GM19324 (cell line): Measurements from ENCODE around the gene USP10.

Experiments
- ATAC-seq: cut with Tn5 transposase; IDR thresholded peaks from one replicate; pipeline ENCODE4 v1.9.1; 2021; ENCODE audit warnings: mild to moderate bottlenecking, moderate library complexity; ENCODE audit not compliant: unreplicated experiment, low FRiP score

The USP10 gene

DNA sequence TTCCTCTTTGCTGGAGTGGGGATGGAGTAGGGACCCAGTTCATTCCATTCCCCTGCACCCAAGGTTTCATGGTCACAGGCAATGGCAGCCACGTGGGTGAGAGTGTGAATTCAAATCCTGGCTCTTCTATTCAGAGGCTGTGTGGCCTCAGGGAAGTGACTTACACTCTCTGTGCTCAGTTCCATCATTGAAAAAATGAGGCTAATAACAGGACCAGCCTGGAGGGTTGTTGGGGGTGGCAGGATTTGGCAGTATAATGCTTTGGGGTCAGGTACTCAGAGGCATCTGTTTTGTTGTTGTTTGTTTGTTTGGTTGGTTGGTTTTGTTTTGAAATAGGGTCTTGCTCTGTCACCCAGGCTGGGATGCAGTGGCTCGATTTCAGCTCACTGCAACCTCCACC lies 117.8 kb downstream of the USP10 start:
- no peak for ATAC-seq

DNA sequence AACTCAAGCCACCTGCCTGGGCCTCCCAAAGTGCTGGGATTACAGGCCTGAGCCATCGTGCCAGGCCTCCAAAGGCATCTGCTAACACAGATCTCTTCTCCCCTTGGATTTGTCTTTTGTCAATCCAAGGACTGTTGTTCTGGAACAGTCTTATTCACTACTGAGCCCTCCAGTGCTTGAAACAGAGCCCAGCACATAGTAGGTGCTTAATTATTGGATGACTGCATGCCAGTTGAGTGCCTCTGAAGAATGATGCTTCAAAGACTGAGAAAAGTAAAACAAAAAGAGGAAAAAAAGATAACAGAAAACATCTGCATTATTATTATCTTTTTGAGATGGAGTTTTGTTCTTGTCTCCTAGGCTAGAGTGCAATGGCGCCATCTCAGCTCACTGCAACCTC lies 118.3 kb downstream of the USP10 start:
- no peak for ATAC-seq

DNA sequence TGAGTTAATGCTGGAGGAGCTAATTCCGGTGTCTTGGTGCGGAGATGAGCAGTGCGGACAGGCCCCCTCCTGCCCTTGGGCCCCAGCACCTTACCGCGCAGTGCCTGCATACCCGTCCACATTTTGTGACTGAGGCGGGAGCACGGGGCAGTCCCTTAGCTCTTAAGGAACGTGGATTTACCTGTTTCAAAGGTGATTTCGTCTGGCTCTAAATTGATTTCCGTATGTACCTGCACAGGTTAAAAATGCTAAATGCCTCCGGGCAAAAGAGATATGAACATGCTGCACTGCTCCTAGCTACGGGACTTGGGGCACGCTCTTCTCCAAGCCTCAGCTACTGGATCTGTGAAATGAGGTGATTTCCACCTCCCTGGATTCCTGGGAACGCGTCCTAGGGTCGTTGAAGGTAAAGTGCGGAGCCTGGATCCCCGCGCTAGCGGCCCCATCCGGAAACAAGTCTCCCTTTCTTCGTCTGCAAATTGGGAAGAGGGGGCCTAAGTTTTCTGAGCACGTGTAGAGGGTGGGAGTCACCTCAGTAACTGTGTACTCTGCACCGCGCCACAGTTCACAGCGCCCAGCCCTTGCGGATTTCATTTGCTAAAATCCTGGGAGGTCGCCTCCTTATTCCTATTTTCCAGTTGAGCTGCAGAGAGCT lies 119.3 kb downstream of the USP10 start:
- no peak for ATAC-seq

DNA sequence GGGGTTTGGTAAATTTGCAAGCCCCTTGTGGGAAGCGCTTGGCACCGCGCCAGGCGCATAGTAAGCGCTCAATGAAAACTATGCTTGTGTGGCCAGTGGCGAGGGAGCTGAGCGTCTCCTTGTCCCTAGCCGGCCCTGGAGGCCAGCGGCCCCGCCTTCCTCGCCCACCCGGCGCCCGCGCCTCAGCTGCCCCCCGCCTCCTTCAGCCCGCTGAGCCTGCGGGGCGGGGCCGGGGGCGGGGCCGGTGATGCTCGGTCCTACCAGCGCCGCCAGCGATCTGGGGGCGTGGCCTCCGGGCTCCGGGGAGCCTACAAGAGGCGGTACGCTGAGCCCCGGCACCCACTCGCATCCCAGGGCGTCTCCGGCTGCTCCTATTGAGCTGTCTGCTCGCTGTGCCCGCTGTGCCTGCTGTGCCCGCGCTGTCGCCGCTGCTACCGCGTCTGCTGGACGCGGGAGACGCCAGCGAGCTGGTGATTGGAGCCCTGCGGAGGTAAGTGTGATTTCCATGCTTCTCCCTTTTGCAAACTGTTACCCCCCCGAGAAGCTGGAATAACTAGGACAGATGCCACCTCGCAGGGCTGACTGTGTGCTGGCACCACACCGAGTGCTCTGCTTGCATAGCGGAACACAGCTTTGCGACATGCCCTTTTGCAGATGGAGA lies 120.0 kb downstream of the USP10 start, which contains the start of gene CRISPLD2:
TSS of gene CRISPLD2 (plus strand) at position 342 of the 661 bp plus-strand sequence. CDS start 18,511 bp downstream, outside the sequence.
- ATAC-seq = no peak

DNA sequence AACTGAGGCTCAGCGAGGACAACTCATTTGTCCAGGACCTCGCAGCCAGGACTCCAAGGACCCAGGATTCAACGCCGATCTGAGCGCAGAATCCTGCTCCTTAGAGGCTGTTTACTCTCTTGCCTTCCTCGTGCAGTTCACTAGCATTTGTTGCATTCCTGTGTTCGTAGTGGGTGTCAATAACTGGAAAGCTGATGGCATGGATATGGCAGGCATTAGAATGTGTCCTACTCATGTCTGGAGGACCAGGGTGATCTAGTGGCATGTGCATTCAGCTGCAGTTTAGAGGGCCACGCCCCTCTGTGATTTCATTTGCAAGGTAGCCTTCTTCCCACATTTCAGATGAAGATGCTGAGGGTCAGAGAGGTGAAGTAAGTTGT lies 120.5 kb downstream of the USP10 start:
- no peak for ATAC-seq

DNA sequence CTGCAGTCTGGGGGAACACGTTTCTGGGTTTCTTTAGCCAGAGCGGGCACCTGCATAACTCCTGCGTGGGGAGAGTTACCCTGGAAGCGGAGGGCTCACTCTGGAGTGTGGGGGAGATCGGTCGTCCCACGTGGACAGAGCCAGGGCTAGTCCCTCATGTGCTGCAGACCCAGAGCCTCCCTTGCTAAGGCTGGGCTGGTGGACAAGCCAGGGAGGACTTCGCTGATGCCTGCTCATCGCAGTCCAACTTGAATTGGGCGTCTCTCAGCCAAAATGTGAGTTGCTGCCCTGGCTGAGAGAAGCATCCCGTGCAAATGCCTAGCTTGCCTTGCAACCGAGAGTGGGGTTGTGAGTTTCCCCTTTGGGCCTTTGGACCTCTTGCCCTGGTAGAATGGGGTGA lies 121.0 kb downstream of the USP10 start:
- ATAC-seq = no peak

DNA sequence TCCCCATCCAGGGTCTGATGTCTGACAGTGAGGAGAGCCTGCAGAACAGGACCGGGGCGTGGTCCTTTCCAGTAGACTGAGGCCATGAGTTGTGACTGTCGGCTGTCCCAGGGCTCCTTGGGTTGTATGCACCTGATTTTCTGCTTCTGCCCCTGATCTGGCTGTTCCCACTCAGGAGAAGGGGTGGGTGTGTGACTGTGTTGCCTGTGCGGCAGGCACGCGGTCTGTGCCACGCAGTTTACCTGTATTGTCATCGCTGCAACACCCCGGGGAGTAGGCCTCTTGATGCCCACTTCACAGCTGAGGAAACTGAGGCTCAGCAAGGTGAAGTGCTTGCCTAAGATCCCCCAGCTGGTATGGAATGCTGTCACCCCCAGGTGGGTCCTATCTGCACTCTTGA lies 121.4 kb downstream of the USP10 start:
- ATAC-seq = no peak

DNA sequence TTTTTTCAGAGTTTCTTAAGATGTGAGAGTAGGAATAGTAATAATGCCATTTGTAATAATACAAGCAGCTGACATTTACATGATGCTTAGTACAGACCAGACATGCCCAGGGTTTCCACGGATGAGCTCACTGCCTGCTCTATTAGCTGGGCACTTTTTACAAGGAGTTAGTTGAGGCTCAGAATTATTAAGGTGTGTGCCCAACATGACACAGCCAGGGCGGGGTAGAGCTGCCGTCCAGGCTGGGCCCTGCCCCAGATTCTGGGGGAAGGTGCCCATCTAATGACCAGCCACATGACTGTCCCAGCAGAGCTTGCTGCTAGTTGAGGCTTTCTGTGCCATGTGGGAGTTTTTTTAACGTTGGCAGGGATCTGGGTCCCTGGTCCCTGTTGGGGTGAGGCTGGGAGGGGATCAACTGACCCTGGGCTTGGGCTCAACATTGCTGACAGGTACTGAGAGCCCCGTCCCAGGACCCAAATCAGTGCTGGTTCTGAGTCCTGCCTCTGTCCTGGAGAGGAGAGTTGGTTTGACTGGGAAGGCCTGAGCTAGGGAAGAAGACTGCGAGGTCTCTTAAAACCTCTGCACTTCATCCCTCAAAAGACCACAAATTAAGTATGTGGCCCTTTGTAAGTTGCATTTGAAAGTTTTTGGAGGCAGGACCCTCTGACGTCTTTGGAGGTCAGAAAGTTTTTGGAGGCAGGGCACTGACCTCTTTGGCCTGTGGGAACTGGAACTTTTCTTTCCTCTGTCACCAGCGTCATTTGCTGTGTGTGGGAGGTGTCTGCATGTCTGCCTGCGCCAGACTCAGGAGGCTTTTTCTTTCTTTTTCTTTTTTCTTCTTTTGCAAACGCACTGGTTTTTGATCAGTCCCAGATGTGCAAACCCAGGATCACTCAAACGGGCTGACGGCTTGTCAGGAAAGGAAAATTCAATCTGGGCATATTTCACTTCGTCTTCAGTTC lies 122.2 kb downstream of the USP10 start:
- ATAC-seq = no peak

DNA sequence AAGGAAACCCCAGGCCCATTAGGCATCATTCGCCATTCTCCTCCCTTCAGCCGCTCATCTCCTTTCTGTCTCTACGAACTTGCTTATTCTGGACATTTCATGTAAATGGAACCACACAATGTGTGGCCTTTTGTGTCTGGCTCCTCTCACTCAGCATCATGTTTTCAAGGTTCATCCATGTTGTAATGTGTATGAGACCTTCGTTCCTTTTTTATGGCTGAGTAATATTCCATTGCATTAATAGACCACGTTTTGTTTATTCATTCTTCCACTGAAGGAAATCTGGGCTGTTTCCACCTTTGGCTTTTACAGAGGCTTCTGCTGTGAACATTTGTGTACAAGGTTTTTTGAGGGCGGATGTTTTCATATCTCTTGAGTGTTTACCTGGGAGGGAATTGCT lies 123.2 kb downstream of the USP10 start:
- ATAC-seq = no peak

DNA sequence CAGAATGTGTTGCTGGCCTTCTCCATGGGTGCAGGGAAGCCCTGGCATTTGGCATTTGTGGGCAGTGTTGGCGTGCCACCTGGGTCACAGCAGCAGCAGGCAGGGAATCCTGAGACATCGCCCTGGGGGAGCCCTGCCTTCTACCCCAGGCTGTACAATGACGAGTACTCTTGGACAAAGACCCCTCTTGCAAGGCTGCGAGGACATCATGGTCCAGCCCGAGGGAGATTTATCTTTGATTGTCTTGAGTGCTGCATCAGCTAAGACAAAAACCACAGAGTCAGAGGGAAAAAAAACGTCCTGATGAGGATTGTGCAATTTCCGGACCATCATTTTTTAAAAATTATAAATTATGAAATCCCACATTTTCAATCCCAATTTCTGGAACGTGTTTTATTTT lies 123.7 kb downstream of the USP10 start:
- no peak for ATAC-seq

DNA sequence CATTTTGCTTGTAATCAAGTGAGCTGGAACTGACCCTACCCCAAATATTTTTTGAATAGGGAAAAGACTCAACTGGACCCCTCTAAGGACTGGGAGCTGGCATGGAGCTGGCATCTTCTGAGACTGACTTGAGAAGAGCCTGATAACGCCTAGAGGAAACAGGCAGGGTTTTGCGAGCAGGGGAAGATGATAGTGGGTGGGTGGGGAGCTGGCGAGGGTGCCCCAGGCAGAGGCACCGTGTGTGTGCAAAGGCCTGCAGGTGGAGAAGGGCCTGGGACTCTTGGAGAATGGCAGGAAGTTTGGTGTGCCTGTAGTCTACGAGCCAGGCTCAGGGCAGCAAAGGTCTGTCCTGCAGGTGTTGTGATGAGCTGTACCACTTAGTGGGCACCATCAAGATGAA lies 124.1 kb downstream of the USP10 start:
- ATAC-seq = no peak

DNA sequence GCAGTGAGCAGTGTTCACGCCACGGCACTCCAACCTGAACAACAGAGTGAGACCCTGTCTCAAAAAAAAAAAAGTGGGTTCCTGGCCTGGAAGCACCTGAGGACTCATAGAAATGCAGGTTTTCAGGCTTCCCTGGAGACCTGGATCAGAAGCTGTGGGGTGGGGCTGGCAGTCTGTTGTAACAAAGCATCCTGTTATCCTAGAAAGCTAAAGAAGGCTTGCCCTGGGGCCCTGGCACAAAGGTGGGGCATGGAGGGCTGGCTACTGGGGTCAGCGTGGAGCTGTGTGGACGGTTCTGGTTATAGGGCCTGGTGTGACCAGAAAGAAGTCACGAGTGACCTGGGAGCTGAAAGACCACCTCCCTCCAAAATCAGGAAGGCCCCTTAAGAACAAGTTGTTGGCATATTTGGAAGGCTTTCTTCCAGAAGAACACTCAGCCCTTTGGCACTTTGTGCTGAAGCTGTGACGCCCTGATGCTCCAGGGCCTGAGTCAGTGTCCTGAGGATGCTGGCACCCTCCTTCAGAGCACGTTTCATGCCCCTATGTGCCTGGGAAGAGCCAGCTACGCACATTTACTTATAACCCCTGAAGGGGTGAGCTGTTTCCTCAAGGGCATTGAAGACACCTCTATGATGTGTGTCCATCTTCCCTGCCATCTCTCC lies 126.2 kb downstream of the USP10 start:
- no peak for ATAC-seq

DNA sequence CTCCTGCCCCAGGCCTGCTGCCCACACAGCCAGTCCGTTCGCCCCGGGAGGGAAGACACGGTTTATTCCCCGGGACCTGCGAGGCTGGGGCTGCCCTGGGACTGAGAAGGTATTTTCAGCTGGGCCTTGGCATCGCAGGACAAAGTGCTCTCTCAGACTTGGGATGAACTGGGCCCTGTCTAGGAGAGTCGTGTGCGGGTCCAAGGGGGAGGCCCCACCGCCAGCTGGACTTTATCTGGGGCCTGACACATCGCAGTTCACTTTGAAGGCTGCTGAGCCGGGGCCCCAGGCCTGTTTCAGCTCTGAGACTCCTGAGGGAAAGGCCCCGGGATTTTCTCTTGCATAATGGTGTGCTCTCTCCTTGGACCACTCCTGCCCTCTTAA lies 126.8 kb downstream of the USP10 start:
- no peak for ATAC-seq

DNA sequence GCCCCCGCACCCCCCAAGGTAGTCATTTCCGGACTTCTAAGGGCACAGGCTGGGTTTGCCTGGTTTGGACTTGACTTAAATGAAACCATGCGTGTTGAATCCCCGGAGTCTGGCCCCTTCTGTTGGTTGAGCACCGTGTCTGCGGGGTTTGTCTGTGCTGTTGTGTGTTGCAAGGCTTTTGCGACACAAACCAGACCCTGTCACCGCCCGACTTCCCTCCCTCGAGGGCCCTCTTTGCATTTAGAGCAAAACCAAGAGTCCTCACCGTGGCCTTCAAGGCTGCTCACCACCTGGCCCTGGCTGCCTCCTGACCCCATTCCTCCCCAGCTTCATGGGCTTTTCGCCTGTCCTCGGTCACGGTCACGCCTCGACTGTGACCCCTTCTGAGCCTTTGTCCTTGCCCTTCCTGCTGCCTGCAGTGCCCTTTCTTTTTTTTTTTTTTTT lies 127.4 kb downstream of the USP10 start:
- no peak for ATAC-seq

DNA sequence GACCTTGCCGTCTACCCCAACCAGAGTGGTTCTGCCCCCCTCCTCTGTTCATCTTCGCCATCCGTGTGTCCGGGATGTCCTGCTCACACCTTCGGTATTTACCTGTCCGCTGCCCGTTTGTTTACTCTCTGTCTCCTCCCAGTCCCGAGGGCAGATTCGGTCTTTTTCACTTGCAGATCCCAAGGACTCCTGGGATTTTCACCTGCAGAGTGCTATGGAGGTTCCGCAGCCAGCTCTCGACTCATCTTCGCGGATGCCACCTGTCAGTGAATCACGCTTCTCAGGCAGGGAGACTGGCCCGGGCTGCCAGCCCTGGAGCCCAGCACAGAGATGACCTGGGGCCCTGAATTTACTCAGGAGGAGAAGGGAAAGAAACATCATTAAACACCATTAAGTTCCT lies 128.1 kb downstream of the USP10 start:
- no peak for ATAC-seq

DNA sequence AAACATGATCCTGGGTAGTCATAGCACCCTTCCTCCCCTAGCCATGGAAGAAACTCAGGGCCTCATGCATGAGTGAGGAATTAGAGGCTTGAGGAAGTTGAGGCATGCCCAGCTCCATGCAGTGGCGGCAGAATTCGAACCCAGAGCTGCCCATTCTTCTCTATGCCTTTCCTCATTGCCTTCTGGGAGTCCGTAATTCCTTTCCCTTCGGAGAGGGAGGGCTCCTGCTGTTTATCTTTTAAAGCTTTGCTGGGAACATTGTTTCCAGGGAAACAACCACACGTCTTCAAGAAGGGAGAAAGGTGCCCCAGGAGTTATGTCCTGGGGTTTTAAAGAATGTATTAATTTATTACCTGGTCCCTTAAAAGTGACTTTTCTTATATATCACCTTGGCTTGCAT lies 128.5 kb downstream of the USP10 start:
- ATAC-seq = no peak
